Omental fat pad (tissue), 4 donors: Measurements from ENCODE around the gene DEK. TPM values are rescaled to one million over a fixed set of nuclear protein-coding genes. Genes with fewer than 3 reads are reported as not detected.
"Not testable (repeated sequence)": the region's sequence is repeated elsewhere in the genome, so short reads cannot be mapped to it uniquely, and the experiment has no call there.

Source experiments
- ATAC-seq: fragments of 150-250 bp; one replicate; pipeline ENCODE4 v1.9.1; 2016; ENCODE audit warnings: mild to moderate bottlenecking, moderate library complexity; ENCODE audit not compliant: low FRiP score
- DNase-seq: peaks from one replicate; pipeline ENCODE4 v3.0.0-alpha.2; 2019; ENCODE audit warnings: low spot score
- CTCF ChIP-seq, 3 donors: fragments of 450-650 bp; IDR thresholded peaks; one replicate each; pipeline ENCODE4 v1.5.1; 2016 to 2017; ENCODE audit warnings: antibody characterized with exemption in 3 of 3, mild to moderate bottlenecking in 3 of 3, moderate library complexity in 2 of 3
- small RNA-seq: library from RNA; depleted of rRNA; stranded (forward); fragments of <200 nt; gene quantifications from one replicate; pipeline ENCODE3, GENCODE V24; 2016
- total RNA-seq, 4 donors: library from RNA; depleted of rRNA; stranded (reverse); fragments of >200 nt; gene quantifications; one replicate each; pipeline ENCODE4 v1.1.0, GENCODE V29; 2016

The DEK gene
- total RNA-seq, 4 donors from 2014 or later: 68.1 to 106 (median 91.6) TPM

DNA sequence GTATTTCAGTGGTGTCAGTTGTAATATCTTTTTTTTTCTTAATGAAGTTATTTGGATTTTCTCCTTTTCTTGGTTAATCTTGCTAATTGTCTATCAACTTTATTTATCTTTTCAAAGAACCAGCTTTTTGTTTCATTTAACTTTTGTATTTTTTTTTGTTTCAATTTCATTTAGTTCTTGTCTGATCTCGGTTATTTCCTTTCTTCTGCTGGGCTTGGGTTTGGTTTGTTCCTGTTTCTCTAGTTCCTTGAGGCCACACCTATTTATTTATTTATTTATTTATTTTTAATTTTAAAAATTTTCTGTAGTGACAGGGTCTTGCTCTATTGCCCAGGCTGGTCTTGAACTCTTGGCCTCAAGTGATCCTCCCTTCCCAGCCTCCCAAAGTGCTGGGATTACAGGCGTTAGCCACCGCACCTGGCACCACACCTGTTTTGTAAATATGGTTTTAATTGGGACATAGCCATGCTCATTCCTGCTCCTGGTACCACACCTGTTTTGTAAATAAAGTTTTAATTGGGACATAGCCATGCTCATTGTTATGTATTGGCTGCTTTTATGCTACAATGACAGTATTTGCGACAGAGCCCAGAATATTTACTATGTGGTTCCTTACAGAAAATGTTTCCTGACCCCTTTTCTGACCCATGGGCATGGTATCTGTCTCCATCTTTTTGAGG is 86.9 kb downstream of the DEK start:
- ATAC-seq (no peak), DNase-seq (no peak)
- no peak for TF ChIP-seq CTCF (IDR thresholded peaks at IDR 0.05)

DNA sequence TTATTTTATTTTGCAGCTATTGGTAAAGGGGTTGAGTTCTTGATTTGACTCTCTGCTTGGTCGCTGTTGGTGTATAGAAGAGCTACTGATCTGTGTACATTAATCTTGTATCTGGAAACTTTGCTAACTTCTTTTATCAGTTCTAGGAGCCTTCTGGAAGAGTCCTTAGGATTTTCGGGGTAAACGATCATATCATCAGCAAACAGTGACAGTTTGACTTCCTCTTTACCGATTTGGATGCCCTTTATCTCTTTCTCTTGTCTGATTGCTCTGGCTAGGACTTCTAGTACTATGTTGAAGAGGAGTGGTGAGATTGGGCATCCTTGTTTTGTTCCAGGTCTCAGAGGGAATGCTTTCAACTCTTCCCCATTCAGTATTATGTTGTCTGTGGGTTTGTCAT is 88.1 kb downstream of the DEK start:
- not testable (repeated sequence) for DNase-seq, ATAC-seq

Small RNA genes within 50 kb of the gene (small RNA-seq; reads per million reads assigned to genes)
- gene AL138825.1 (not detected), gene RF00019 (not detected), gene RNU6-263P (not detected)

Other genes starting within 250 kb of the DEK start
- gene NHLRC1, start 141.9 kb downstream of the DEK start, total RNA-seq: 1 to 10 TPM in 3 of 4 donors, under 1 TPM in 1; 0.74 to 3.1 (median 1.4) TPM
- 1 to 10 TPM; 4.5 to 7.2 (median 6.8) TPM for gene TPMT, start 109.5 kb downstream of the DEK start, total RNA-seq
- gene KDM1B, start 109.1 kb downstream of the DEK start, total RNA-seq: 10 to 100 TPM; 12.1 to 15.8 (median 12.7) TPM
- 10 to 100 TPM; 13.3 to 43.5 (median 26.8) TPM for gene RNF144B, start 122.8 kb upstream of the DEK start, total RNA-seq